Neuron (in vitro differentiated cells): Measurements from ENCODE around the gene TTC28.

Experiments used
- H2AFZ ChIP-seq: one replicate; pipeline ENCODE4 v1.6.1; 2013; ENCODE audit warnings: low read depth, mild to moderate bottlenecking, inconsistent platforms, low read length, moderate library complexity
- H3K27me3 ChIP-seq: one replicate; pipeline ENCODE4 v1.6.1; 2013; ENCODE audit warnings: low read length; ENCODE audit not compliant: insufficient read depth
- H3K36me3 ChIP-seq: one replicate; pipeline ENCODE4 v1.6.1; 2013; ENCODE audit warnings: low read length; ENCODE audit not compliant: insufficient read depth
- H3K4me1 ChIP-seq: one replicate; pipeline ENCODE4 v1.6.1; 2013; ENCODE audit warnings: low read length; ENCODE audit not compliant: insufficient read depth
- H3K4me3 ChIP-seq: 2 replicates; pipeline ENCODE4 v1.5.1; 2013; ENCODE audit warnings: mild to moderate bottlenecking, low read length, moderate library complexity
- H3K9me3 ChIP-seq: one replicate; pipeline ENCODE4 v1.6.1; 2013; ENCODE audit warnings: low read length

Gene TTC28

DNA sequence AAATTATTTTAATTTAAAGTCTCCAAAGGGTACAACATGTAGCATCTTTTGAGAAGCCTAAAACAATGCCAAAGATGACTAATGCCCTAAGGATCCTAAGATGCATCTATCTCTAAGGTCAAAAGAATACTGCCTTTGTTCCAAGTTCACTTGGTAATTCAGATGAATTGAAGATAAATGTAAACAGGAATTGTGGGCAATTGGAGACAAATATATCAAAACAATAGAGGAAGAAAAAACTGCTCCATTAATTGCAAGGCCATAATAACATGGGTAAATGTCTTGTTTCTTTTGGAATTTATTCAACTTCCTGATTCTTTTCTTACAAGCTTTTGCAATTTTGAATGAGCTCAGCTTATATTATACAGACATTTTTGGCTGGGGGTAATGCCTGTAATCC, 338.6 kb downstream of the TTC28 start:
- no peaks in the 10 kb centered on the region for H3K36me3 ChIP-seq
- peaks cover 4% of the 10 kb centered on the region for H3K9me3 ChIP-seq
- no peaks in the 10 kb centered on the region for H3K27me3 ChIP-seq
- no peak overlapping the region for H3K4me3 ChIP-seq
- H3K4me1 ChIP-seq, result no peaks in the 10 kb centered on the region
- no peak overlapping the region for H2AFZ ChIP-seq

DNA sequence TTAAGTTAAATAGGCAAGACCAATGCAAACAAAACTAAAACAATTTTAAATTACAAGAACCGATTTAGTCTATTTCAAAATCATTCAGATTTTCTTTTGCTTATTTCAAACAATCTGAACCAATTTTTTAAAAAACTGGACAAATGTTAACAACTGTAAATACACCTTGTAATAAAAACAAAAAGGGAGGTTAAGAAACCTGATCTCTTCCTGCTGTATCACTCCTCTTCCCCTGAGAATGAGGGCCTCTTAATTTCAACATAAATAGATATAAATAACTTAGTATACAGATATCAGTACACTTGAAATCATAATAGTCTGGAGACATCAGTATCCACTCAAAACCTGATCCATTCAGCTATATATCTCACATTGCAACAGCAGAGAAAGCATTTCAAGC, 346.6 kb downstream of the TTC28 start:
- no peak overlapping the region for H3K4me3 ChIP-seq
- H3K4me1 ChIP-seq, result peaks cover 3% of the 10 kb centered on the region
- no peaks in the 10 kb centered on the region for H3K9me3 ChIP-seq
- H2AFZ ChIP-seq, result no peak overlapping the region
- H3K36me3 ChIP-seq, result no peaks in the 10 kb centered on the region
- H3K27me3 ChIP-seq, result no peaks in the 10 kb centered on the region

DNA sequence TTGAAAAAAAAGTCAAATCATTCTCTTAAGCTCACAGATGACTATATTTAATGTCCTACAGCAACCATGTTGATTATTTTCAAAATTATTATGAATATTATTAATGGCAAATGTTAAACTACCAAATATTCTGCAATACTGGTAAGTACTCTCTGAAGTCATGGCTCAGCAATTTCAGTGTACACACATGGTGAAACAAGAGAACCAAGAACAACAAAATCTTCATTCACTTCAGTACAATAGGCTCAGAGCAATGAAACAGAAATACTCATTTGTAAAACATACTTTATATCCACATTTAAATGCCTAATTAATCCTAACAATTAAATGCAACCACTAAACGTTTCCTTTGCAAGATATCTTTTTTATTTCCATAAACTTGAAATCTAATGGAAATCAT, 347.2 kb downstream of the TTC28 start:
- no peak overlapping the region for H2AFZ ChIP-seq
- H3K27me3 ChIP-seq, result no peaks in the 10 kb centered on the region
- H3K9me3 ChIP-seq, result no peaks in the 10 kb centered on the region
- H3K4me1 ChIP-seq, result peaks cover 3% of the 10 kb centered on the region
- H3K4me3 ChIP-seq, result no peak overlapping the region
- no peaks in the 10 kb centered on the region for H3K36me3 ChIP-seq

DNA sequence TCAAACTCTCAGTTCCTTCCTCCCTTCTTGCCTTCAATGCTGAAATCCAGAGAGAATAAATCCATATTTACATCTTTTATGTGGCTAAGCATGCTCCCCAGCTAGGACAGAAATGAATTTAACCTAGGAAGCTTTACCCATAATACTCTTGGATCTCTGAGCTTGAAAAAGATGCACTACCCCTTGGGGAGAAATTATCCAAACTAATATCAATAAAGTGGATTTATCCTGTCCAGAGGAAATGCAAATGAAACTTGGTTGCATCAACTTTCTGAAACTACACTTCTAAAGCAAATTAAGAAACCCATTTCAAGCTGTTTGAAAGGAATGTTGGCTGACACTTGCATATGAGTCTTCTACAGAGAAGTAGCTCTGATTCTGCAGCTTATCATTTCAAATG, 347.9 kb downstream of the TTC28 start:
- H3K4me1 ChIP-seq, result peaks cover 3% of the 10 kb centered on the region
- H3K9me3 ChIP-seq, result no peaks in the 10 kb centered on the region
- no peak overlapping the region for H3K4me3 ChIP-seq
- H3K36me3 ChIP-seq, result no peaks in the 10 kb centered on the region
- no peak overlapping the region for H2AFZ ChIP-seq
- no peaks in the 10 kb centered on the region for H3K27me3 ChIP-seq

DNA sequence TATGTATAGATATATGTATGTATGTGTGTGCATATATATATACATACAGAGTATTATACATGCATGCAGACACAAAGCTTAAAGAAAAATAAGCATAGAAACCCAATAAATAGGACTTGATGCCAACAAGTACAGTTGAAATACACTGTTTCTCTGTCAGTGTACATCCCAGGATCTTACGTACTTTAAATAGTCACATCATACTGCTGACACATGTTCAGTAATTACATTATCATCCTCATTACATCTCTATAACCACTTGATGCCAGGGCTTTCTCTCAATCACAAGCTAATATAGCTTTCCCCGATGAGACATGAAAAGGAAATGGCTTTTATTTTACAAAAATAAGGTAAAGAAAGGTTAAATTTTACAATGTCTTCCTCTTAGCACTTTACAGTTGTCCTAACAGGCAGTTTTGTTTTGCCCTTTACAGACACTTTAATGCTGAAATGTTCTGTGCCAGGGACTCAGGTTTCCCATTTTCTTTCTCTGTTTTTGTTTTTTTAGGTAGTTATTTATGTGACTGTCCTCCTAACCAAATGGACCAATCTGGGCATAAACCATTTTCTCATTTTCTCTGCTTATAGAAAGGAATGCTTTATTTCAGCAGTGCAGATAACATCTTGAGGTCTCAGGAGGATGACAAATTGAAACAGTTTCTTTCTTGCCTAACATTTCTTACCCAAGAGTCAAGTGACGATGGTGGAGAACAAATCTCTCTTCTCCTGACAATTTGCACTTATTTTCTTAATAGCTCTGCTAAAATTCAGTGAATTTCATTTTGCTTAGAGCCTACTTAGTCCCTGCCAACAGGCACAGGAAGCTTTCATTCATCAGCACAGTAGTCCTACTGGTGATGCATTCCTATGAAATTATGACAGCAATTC, 350.2 kb downstream of the TTC28 start:
- no peaks in the 10 kb centered on the region for H3K9me3 ChIP-seq
- H3K4me3 ChIP-seq, result no peak overlapping the region
- H3K36me3 ChIP-seq, result no peaks in the 10 kb centered on the region
- H3K27me3 ChIP-seq, result no peaks in the 10 kb centered on the region
- peaks cover 3% of the 10 kb centered on the region for H3K4me1 ChIP-seq
- H2AFZ ChIP-seq, result no peak overlapping the region

DNA sequence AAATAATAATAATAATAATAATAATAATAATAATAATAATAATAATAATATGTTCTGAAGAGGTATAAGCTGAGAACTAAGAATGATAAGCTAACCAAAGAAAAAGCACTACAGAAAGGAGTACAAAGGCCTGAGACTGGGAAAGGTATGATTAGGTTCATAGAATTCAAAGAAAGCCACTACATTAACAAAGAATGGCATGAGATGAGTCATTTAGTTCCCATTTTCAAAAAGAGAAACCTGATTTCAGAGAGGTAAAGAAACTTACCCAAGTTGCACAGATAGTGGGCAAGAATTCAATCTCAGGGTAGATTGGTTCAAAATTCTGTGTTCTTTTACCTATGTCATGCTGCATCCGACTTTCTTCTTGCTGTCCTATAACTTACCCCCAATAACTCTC, 350.9 kb downstream of the TTC28 start:
- no peak overlapping the region for H3K4me3 ChIP-seq
- H3K4me1 ChIP-seq, result peaks cover 3% of the 10 kb centered on the region
- no peaks in the 10 kb centered on the region for H3K36me3 ChIP-seq
- no peaks in the 10 kb centered on the region for H3K9me3 ChIP-seq
- H2AFZ ChIP-seq, result no peak overlapping the region
- H3K27me3 ChIP-seq, result no peaks in the 10 kb centered on the region

DNA sequence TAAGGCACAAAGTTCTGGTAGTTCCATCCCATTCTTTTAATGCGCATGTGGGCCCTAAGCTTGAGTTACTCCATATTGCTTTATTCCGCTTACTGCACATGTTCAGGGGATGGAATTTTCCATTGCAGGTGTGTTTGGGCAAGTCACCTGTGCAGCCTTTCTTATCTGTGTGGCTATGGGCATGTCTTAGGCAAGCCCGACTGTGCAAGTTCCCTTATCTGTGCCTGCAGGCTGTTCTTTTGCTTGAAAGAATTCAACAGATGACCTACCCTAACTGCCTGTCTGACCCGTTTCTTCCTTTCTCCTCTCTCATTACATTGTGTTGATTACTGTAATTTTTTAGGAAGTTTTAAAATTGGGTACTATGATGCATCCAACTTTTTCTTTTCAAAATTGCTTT, 363.6 kb downstream of the TTC28 start:
- no peaks in the 10 kb centered on the region for H3K27me3 ChIP-seq
- peaks cover 7% of the 10 kb centered on the region for H3K9me3 ChIP-seq
- H3K4me3 ChIP-seq, result no peak overlapping the region
- no peaks in the 10 kb centered on the region for H3K36me3 ChIP-seq
- H3K4me1 ChIP-seq, result no peaks in the 10 kb centered on the region
- no peak overlapping the region for H2AFZ ChIP-seq

DNA sequence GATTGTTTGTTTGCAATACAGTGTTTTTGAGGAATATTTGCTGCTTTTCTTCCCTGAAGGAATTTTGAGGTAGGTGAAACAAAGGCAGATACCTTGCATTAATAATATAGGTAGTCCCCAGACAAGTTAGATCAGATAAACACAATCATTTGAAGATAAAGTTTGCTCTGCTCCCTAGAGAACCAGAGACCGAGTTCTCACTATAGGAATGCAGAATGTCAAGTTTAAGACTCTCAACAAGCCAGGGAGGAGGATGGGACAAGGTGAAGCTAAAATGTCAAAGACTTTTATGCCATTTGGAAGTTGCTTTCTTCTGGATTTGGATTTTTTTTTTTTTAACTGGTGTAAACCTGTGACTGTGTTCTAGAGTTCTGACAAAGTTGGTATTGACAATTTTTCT, 364.7 kb downstream of the TTC28 start:
- Histone ChIP-seq H2AFZ (no peak overlapping the region), H3K9me3 (peaks cover 7% of the 10 kb centered on the region), H3K36me3 (no peaks in the 10 kb centered on the region), H3K4me1 (no peaks in the 10 kb centered on the region), H3K27me3 (no peaks in the 10 kb centered on the region), H3K4me3 (no peak overlapping the region)

DNA sequence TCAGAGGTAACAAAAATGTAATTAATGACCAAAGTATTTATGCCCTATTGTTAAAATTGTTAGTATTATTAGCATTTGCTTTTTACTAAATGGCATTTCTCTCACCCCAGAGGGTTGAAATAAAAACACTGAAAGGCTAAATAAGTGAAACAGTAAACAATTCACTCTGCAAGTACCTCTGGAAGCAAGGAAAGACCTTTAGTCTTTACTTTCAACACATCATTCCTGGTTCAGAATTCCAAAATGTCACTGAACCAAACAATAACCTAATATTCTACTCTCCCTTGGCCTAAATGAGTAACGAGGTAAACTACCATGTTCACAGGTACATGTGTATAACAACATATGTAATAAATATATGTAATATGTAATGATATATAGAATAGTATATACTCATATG, 369.3 kb downstream of the TTC28 start:
- Histone ChIP-seq H3K9me3 (peaks cover 4% of the 10 kb centered on the region), H2AFZ (no peak overlapping the region), H3K36me3 (peaks cover 5% of the 10 kb centered on the region), H3K4me1 (peaks cover 10% of the 10 kb centered on the region), H3K4me3 (no peak overlapping the region), H3K27me3 (no peaks in the 10 kb centered on the region)

DNA sequence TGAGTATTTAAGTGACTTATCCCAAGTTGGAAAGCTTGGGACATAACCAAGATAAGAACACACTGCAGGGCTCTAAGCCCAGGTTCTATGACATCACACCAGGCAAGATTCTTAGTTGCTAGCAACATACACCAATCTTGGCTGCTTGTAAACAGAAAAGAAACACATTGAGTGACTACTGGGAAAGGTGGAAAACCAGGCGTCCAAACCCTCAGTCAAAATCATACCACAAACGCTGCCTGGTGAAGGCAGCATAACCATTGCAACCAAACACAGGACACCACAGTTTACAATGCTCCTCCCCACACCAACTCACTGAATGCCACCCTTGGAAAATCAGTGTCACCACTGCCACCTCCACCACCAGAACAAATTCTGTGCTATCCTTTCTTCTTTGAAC, 379.9 kb downstream of the TTC28 start:
- peaks cover 7% of the 10 kb centered on the region for H3K4me1 ChIP-seq
- H3K27me3 ChIP-seq, result no peaks in the 10 kb centered on the region
- no peak overlapping the region for H2AFZ ChIP-seq
- H3K4me3 ChIP-seq, result no peak overlapping the region
- no peaks in the 10 kb centered on the region for H3K9me3 ChIP-seq
- H3K36me3 ChIP-seq, result peaks cover 10% of the 10 kb centered on the region

DNA sequence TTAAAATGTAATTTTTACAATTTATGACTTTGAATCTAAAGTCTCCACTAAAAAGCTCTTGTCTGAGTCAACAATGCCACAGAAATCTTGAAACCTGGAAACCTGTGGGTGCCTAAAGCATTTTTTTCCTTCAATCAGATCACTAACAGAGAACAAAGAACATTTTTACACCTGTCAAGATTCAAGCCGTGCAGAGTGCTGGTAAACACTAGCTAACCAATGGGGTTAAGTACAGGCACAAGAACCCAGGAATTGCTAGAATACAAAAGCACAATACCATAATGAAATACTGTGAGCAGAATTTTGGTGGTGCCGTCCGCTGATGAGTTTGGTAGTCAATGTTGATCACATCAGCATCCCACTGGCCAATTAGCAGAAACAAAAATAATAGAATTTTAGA, 380.3 kb downstream of the TTC28 start:
- Histone ChIP-seq H3K9me3 (no peaks in the 10 kb centered on the region), H3K4me3 (no peak overlapping the region), H3K36me3 (peaks cover 10% of the 10 kb centered on the region), H2AFZ (no peak overlapping the region), H3K27me3 (no peaks in the 10 kb centered on the region), H3K4me1 (peaks cover 7% of the 10 kb centered on the region)

DNA sequence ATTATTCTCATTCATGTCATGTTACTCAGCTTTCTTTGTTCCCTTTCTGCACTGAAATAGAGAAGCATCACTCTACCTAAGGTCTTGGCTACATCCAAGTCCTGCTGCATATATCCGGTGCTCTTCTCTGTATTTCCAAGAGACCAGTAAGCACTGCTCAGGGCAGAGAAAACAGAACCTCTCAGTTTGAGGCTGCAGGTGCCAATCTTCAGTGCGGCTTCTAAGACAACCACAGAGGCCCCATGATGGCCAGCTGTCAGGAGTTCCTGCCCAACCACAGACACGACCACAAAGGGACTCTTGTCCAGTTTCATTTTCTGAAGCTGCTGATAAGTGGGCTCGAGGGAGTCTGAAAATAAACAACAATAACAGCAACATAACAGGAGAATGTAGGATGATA, 382.1 kb downstream of the TTC28 start:
- H3K9me3 ChIP-seq, result no peaks in the 10 kb centered on the region
- H3K4me1 ChIP-seq, result peaks cover 7% of the 10 kb centered on the region
- no peak overlapping the region for H3K4me3 ChIP-seq
- H3K27me3 ChIP-seq, result no peaks in the 10 kb centered on the region
- H3K36me3 ChIP-seq, result peaks cover 10% of the 10 kb centered on the region
- no peak overlapping the region for H2AFZ ChIP-seq

DNA sequence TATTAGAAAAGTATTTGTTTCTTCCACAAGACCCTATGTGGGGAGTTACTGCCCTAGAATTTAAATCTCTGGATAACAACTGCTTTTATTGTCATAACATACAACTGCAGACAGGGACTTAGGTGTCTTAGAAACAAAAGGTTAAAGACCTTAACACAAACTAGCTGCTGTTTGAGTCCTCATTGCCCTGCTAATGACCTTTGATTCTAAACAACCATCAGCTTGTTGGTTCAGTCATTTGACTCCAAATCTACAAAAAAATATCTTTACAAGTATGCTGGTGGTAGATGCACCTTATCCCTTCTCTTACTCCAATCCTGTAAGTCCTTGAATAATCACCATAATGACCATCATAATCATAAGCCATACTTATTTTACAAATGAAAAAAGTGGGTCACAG, 383.2 kb downstream of the TTC28 start:
- Histone ChIP-seq H3K27me3 (no peaks in the 10 kb centered on the region), H3K4me3 (no peak overlapping the region), H3K4me1 (peaks cover 7% of the 10 kb centered on the region), H3K36me3 (peaks cover 10% of the 10 kb centered on the region), H3K9me3 (no peaks in the 10 kb centered on the region), H2AFZ (no peak overlapping the region)
